Suprapubic skin (tissue), 4 donors: Measurements from ENCODE around the gene GNAT2. TPM values are rescaled to one million over a fixed set of nuclear protein-coding genes. Genes with fewer than 3 reads are reported as not detected.

ENCODE experiments used
- DNase-seq, 2 donors: peaks; one replicate each; pipeline ENCODE4 v3.0.0-alpha.2; 2019; ENCODE audit warnings: low spot score in 2 of 2
- H3K27ac ChIP-seq: fragments of 200-600 bp; sonication (generic); one replicate; pipeline ENCODE4 v1.5.1; 2019
- H3K27me3 ChIP-seq: fragments of 200-600 bp; sonication (generic); one replicate; pipeline ENCODE4 v1.5.1; 2019
- H3K36me3 ChIP-seq: fragments of 200-600 bp; sonication (generic); one replicate; pipeline ENCODE4 v1.5.1; 2019
- H3K4me1 ChIP-seq: fragments of 200-600 bp; sonication (generic); one replicate; pipeline ENCODE4 v1.5.1; 2019
- H3K4me3 ChIP-seq: fragments of 200-600 bp; sonication (generic); one replicate; pipeline ENCODE4 v1.5.1; 2019; ENCODE audit warnings: mild to moderate bottlenecking
- H3K9me3 ChIP-seq: fragments of 200-600 bp; sonication (generic); one replicate; pipeline ENCODE4 v1.5.1; 2019
- CTCF ChIP-seq, 2 donors: fragments of 200-600 bp in 1 of 2; fragments of 450-650 bp in 1 of 2; sonication (generic) in 1 of 2; IDR thresholded peaks; one replicate each; pipeline ENCODE4 v1.5.1; 2016 to 2019; ENCODE audit warnings: antibody characterized with exemption in 2 of 2, mild to moderate bottlenecking in 1 of 2, moderate library complexity in 1 of 2
- EP300 ChIP-seq: sonication (generic); formaldehyde crosslinking; IDR thresholded peaks from one replicate; pipeline ENCODE4 v1.6.1; 2017; ENCODE audit warnings: antibody characterized with exemption
- POLR2A ChIP-seq, 2 donors: fragments of 450-650 bp; IDR thresholded peaks; one replicate each; pipeline ENCODE4 v1.6.1; 2017; ENCODE audit warnings: antibody characterized with exemption in 2 of 2, mild to moderate bottlenecking in 2 of 2, moderate library complexity in 2 of 2
- POLR2AphosphoS5 ChIP-seq, 3 donors: sonication (generic); formaldehyde crosslinking; IDR thresholded peaks; one replicate each; pipeline ENCODE4 v1.6.1; 2017; ENCODE audit warnings: antibody characterized with exemption in 3 of 3
- WGBS: methylation state at CpG from one replicate; pipeline ENCODE4 v1.1.5; 2018; 5-methylcytosine and 5-hydroxymethylcytosine counted together
- total RNA-seq, 4 donors: library from RNA; depleted of rRNA; stranded (reverse); fragments of >200 nt; gene quantifications; one replicate each; pipeline ENCODE4 v1.1.0, GENCODE V29; 2016

The GNAT2 gene
- total RNA-seq, 4 donors from 2014 or later: not detected

- Histone ChIP-seq H3K4me3 (no peak overlapping the region), H3K27me3 (no peaks in the 10 kb centered on the region), H3K4me1 (peaks cover 41% of the 10 kb centered on the region), H3K9me3 (no peaks in the 10 kb centered on the region), H3K27ac (no peak overlapping the region), H3K36me3 (peaks cover 44% of the 10 kb centered on the region)
- DNase-seq: no peak
- 83% methylated on average over 16 of the region's 16 CpGs for WGBS
- TF ChIP-seq POLR2A (IDR thresholded peaks at IDR 0.05) (no peak), EP300 (no peak), POLR2AphosphoS5 (IDR thresholded peaks at IDR 0.05) (no peak), CTCF (IDR thresholded peaks at IDR 0.05) (no peak)
These were observed 5.8 kb upstream of the GNAT2 start for GRCh38 chr1:109625176-109625575.

- peaks cover 49% of the 10 kb centered on the region for H3K4me1 ChIP-seq
- H3K27me3 ChIP-seq: no peaks in the 10 kb centered on the region
These were observed 5.0 kb upstream of the GNAT2 start for GRCh38 chr1:109624201-109625010.

GRCh38 chr1:109623601-109624161, 4.3 kb upstream of the GNAT2 start:
- Histone ChIP-seq H3K36me3 (peaks cover 30% of the 10 kb centered on the region), H3K4me1 (peaks cover 55% of the 10 kb centered on the region), H3K27ac (no peak overlapping the region), H3K4me3 (peak overlapping the region; percentile 7), H3K27me3 (no peaks in the 10 kb centered on the region), H3K9me3 (no peaks in the 10 kb centered on the region)
- WGBS: 40% methylated on average over 6 of the region's 11 CpGs
- TF ChIP-seq CTCF (IDR thresholded peaks at IDR 0.05): no peak
- TF ChIP-seq EP300: no peak
- no peak for TF ChIP-seq POLR2A (IDR thresholded peaks at IDR 0.05)
- no peak for TF ChIP-seq POLR2AphosphoS5 (IDR thresholded peaks at IDR 0.05)
- no peak for DNase-seq

More at GRCh38 chr1:109624201-109625010, 5.0 kb upstream of the GNAT2 start:
- Histone ChIP-seq H3K36me3 (peaks cover 37% of the 10 kb centered on the region), H3K27ac (no peak overlapping the region), H3K9me3 (no peaks in the 10 kb centered on the region), H3K4me3 (peak overlapping the region; percentile 7)
- TF ChIP-seq EP300 (no peak), POLR2AphosphoS5 (IDR thresholded peaks at IDR 0.05) (no peak), CTCF (IDR thresholded peaks at IDR 0.05) (no peak), POLR2A (IDR thresholded peaks at IDR 0.05) (no peak)
- WGBS: 51% methylated on average over 4 of the region's 17 CpGs
- no peak for DNase-seq

GRCh38 chr1:109622895-109623294, 3.5 kb upstream of the GNAT2 start:
- Histone ChIP-seq H3K27me3 (no peaks in the 10 kb centered on the region), H3K27ac (no peak overlapping the region), H3K4me3 (no peak overlapping the region), H3K4me1 (peaks cover 55% of the 10 kb centered on the region), H3K9me3 (no peaks in the 10 kb centered on the region), H3K36me3 (peaks cover 22% of the 10 kb centered on the region)
- WGBS: 87% methylated on average over 2 of the region's 3 CpGs
- TF ChIP-seq POLR2A (IDR thresholded peaks at IDR 0.05): no peak
- no peak for TF ChIP-seq POLR2AphosphoS5 (IDR thresholded peaks at IDR 0.05)
- no peak for TF ChIP-seq EP300
- DNase-seq: no peak

GRCh38 chr1:109622137-109622892, 2.9 kb upstream of the GNAT2 start:
- no peak overlapping the region for H3K27ac ChIP-seq
- TF ChIP-seq EP300: no peak
- no peak for TF ChIP-seq POLR2A (IDR thresholded peaks at IDR 0.05)
- no peak for TF ChIP-seq POLR2AphosphoS5 (IDR thresholded peaks at IDR 0.05)
- TF ChIP-seq CTCF (IDR thresholded peaks at IDR 0.05): no peak
- no peaks in the 10 kb centered on the region for H3K9me3 ChIP-seq
- peaks cover 16% of the 10 kb centered on the region for H3K36me3 ChIP-seq
- no peak overlapping the region for H3K4me3 ChIP-seq
- H3K27me3 ChIP-seq: no peaks in the 10 kb centered on the region
- H3K4me1 ChIP-seq: peaks cover 55% of the 10 kb centered on the region
- no peak for DNase-seq
- 73% methylated on average over 4 of the region's 11 CpGs for WGBS
